ENCODE measurements around the gene TCEA2.

Gene TCEA2

DNA sequence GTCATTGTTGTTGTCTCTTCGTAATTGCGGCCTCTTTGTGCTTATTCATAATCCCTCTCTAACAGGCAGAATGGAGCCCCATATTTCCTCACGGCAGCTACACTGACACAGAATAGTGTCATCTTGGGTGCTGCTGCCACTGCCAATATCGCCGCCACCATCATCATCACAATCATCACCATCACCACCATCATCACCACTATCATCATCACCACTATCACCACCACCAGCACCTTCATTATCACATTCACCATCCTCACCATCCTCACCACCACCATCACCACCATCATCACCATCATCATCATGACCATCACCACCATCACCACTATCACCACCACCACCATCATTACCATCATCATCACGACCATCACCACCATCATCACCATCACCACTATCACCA is 33.5 kb downstream of the TCEA2 start:
- TF ChIP-seq, protein P1, sequence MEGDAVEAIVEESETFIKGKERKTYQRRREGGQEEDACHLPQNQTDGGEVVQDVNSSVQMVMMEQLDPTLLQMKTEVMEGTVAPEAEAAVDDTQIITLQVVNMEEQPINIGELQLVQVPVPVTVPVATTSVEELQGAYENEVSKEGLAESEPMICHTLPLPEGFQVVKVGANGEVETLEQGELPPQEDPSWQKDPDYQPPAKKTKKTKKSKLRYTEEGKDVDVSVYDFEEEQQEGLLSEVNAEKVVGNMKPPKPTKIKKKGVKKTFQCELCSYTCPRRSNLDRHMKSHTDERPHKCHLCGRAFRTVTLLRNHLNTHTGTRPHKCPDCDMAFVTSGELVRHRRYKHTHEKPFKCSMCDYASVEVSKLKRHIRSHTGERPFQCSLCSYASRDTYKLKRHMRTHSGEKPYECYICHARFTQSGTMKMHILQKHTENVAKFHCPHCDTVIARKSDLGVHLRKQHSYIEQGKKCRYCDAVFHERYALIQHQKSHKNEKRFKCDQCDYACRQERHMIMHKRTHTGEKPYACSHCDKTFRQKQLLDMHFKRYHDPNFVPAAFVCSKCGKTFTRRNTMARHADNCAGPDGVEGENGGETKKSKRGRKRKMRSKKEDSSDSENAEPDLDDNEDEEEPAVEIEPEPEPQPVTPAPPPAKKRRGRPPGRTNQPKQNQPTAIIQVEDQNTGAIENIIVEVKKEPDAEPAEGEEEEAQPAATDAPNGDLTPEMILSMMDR (IDR thresholded peaks at IDR 0.05) = no peak

GRCh38 chr20:64098471-64099013 is 35.5 kb downstream of the TCEA2 start:
- TF ChIP-seq, protein P1 (IDR thresholded peaks at IDR 0.05) = no peak
- H3K27ac ChIP-seq = no peak overlapping the region
- no peak overlapping the region for H2AFZ ChIP-seq
- no peak overlapping the region for H3K9ac ChIP-seq
- H3K4me1 ChIP-seq = peaks cover 18% of the 10 kb centered on the region
- H3K9me3 ChIP-seq (ENCODE audit: control insufficient read depth, low read length) = no peaks in the 10 kb centered on the region
- no peaks in the 10 kb centered on the region for H3K27me3 ChIP-seq (ENCODE audit: control insufficient read depth, insufficient read depth, low read length)
- no peak overlapping the region for H3K4me2 ChIP-seq (ENCODE audit: low read length)
- peaks cover 2% of the 10 kb centered on the region for H3K79me2 ChIP-seq
- no peaks in the 10 kb centered on the region for H3K36me3 ChIP-seq (ENCODE audit: control insufficient read depth, insufficient read depth, low read length)
- H3K4me3 ChIP-seq (ENCODE audit: low read depth, low read length) = no peak overlapping the region

More for the DNA sequence above, 33.5 kb downstream of the TCEA2 start:
- no peaks in the 10 kb centered on the region for H3K9me3 ChIP-seq (ENCODE audit: control insufficient read depth, low read length)
- H3K4me1 ChIP-seq = peaks cover 19% of the 10 kb centered on the region
- no peaks in the 10 kb centered on the region for H3K27me3 ChIP-seq (ENCODE audit: control insufficient read depth, insufficient read depth, low read length)
- H3K79me2 ChIP-seq = no peaks in the 10 kb centered on the region
- no peaks in the 10 kb centered on the region for H3K36me3 ChIP-seq (ENCODE audit: control insufficient read depth, insufficient read depth, low read length)
- H2AFZ ChIP-seq = no peak overlapping the region
- H3K9ac ChIP-seq = no peak overlapping the region
- no peak overlapping the region for H3K4me3 ChIP-seq (ENCODE audit: low read depth, low read length)
- no peak overlapping the region for H3K4me2 ChIP-seq (ENCODE audit: low read length)
- no peak overlapping the region for H3K27ac ChIP-seq

- Histone ChIP-seq H3K79me2 (peaks cover 4% of the 10 kb centered on the region), H2AFZ (no peak overlapping the region), H3K4me3 (ENCODE audit: low read depth, low read length) (no peak overlapping the region), H3K9ac (no peak overlapping the region), H3K27ac (no peak overlapping the region), H3K36me3 (ENCODE audit: control insufficient read depth, insufficient read depth, low read length) (no peaks in the 10 kb centered on the region), H3K27me3 (ENCODE audit: control insufficient read depth, insufficient read depth, low read length) (no peaks in the 10 kb centered on the region), H3K9me3 (ENCODE audit: control insufficient read depth, low read length) (no peaks in the 10 kb centered on the region), H3K4me2 (ENCODE audit: low read length) (no peak overlapping the region), H3K4me1 (peaks cover 23% of the 10 kb centered on the region)
- TF ChIP-seq, protein P1 (IDR thresholded peaks at IDR 0.05) = no peak
These were observed 36.2 kb downstream of the TCEA2 start for GRCh38 chr20:64099086-64099786.

DNA sequence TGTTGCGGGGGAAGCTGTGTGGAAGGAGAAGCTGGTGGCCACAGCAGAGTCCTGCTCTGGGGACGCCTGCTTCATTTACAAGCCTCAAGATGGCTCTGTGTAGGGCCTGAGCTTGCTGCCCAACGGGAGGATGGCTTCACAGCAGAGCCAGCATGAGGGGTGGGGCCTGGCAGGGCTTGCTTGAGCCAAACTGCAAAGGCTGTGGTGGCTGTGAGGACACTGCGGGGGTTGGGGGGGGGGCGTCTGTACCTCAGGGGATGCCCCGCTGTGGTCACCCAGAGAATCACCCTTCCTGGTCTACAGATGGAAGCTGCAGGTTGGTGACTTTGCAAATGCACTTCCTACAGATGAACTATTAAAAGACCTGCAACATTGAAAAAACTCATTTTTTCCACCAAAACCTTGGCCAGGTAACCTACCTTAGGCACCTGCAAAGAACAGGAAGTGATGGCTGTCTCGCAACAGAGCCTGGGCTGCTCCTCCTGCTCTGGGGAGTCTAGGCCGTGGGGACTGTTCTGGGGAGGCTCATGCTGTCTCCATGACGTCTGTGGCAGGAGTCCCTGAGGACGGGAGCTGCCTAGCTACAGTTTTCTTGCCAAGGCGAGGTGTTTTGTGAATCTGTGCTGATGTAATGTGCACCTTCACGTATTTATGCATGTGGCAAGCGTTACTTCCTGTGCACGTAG is 37.0 kb downstream of the TCEA2 start:
- H3K4me3 ChIP-seq (ENCODE audit: low read depth, low read length) = no peak overlapping the region
- no peaks in the 10 kb centered on the region for H3K27me3 ChIP-seq (ENCODE audit: control insufficient read depth, insufficient read depth, low read length)
- no peak overlapping the region for H3K9ac ChIP-seq
- no peaks in the 10 kb centered on the region for H3K9me3 ChIP-seq (ENCODE audit: control insufficient read depth, low read length)
- TF ChIP-seq, protein P1 (IDR thresholded peaks at IDR 0.05) = no peak
- peaks cover 31% of the 10 kb centered on the region for H3K4me1 ChIP-seq
- H3K4me2 ChIP-seq (ENCODE audit: low read length) = no peak overlapping the region
- no peak overlapping the region for H2AFZ ChIP-seq
- peaks cover 12% of the 10 kb centered on the region for H3K79me2 ChIP-seq
- H3K27ac ChIP-seq = no peak overlapping the region
- no peaks in the 10 kb centered on the region for H3K36me3 ChIP-seq (ENCODE audit: control insufficient read depth, insufficient read depth, low read length)

Data from parathyroid adenoma (tissue), 2 donors.